Measurements from ENCODE around the gene GPATCH8.
A peak's percentile ranks its signal among the peaks of the same experiment; 100 is the strongest.

The GPATCH8 gene

GRCh38 chr17:44359006-44359405 lies 144.2 kb downstream of the GPATCH8 start:
- no peak for FAIRE-seq
- no peak for DNase-seq (ENCODE audit: low spot score)

GRCh38 chr17:44358066-44358465 lies 145.1 kb downstream of the GPATCH8 start:
- no peak for FAIRE-seq
- no peak for DNase-seq (ENCODE audit: low spot score)

- DNase-seq (ENCODE audit: low spot score) (no peak), FAIRE-seq (no peak)
Observed at GRCh38 chr17:44356241-44356640, 147.0 kb downstream of the GPATCH8 start.

GRCh38 chr17:44355642-44356099 lies 147.5 kb downstream of the GPATCH8 start:
- FAIRE-seq = no peak
- DNase-seq (ENCODE audit: low spot score) = no peak

- FAIRE-seq (no peak), DNase-seq (ENCODE audit: low spot score) (no peak)
Observed at GRCh38 chr17:44354582-44355561, 148.3 kb downstream of the GPATCH8 start.

GRCh38 chr17:44353672-44354331 lies 149.4 kb downstream of the GPATCH8 start:
- no peak for FAIRE-seq
- no peak for DNase-seq (ENCODE audit: low spot score)

GRCh38 chr17:44352828-44353671 lies 150.2 kb downstream of the GPATCH8 start:
- DNase-seq (ENCODE audit: low spot score) (no peak), FAIRE-seq (no peak)

- peak; percentile 71 for FAIRE-seq
- no peak for DNase-seq (ENCODE audit: low spot score)
Observed at GRCh38 chr17:44351961-44352827, 151.0 kb downstream of the GPATCH8 start.

- FAIRE-seq (no peak), DNase-seq (ENCODE audit: low spot score) (no peak)
Observed at GRCh38 chr17:44351464-44351863, 151.7 kb downstream of the GPATCH8 start.

GRCh38 chr17:44350733-44351226 lies 152.4 kb downstream of the GPATCH8 start:
- DNase-seq (ENCODE audit: low spot score) (peak; percentile 82), FAIRE-seq (peak; percentile 91)

GRCh38 chr17:44349553-44350070 lies 153.6 kb downstream of the GPATCH8 start:
- no peak for FAIRE-seq
- no peak for DNase-seq (ENCODE audit: low spot score)

GRCh38 chr17:44348988-44349364 lies 154.2 kb downstream of the GPATCH8 start:
- FAIRE-seq (no peak), DNase-seq (ENCODE audit: low spot score) (no peak)

- DNase-seq (ENCODE audit: low spot score) = no peak
- FAIRE-seq = no peak
Observed at GRCh38 chr17:44348234-44348987, 154.8 kb downstream of the GPATCH8 start.

Data from urothelium cell line (cell line).